Activated CD8-positive, alpha-beta memory T cell treated with anti-CD3 and anti-CD28 coated beads, Interleukin-2, amount 50 U/mL, for 48 hours (primary cell): Measurements from ENCODE around the gene CCDC85C.

Experiments used
- DNase-seq: peaks from one replicate; pipeline ENCODE4 v3.0.0-alpha.2; 2020

CCDC85C gene

GRCh38 chr14:99507860-99508640 lies 96.0 kb downstream of the CCDC85C start:
- peak; percentile 22 for DNase-seq

DNA sequence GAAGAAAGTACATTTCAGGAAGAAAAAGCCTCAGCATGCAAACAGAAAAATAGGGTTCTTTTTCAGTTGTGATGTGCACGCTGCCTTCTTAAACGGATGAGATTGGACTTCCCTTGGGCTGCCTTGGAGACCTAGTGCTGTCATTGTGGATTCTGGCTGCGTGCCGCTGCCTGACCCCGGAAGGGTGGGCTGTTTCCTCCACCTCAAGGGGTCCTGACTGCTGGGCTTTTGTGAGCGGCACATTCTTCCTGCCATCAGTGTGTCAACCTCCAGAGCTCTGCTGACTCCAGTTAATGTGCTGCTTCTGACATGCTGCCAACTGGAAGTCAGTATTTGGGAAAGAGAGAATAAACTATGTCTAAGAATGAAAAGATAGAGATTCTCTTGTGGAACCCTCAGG lies 97.7 kb downstream of the CCDC85C start:
- peak; percentile 34 for DNase-seq

GRCh38 chr14:99505089-99505488 lies 98.9 kb downstream of the CCDC85C start:
- peak; percentile 32 for DNase-seq

- peak; percentile 29 for DNase-seq
Observed at GRCh38 chr14:99503848-99504453, 100.1 kb downstream of the CCDC85C start.

- DNase-seq: peak; percentile 41
Observed at GRCh38 chr14:99502989-99503421, 101.0 kb downstream of the CCDC85C start.

- no peak for DNase-seq
Observed at GRCh38 chr14:99497894-99498293, 106.1 kb downstream of the CCDC85C start.

GRCh38 chr14:99497341-99497740 lies 106.7 kb downstream of the CCDC85C start:
- no peak for DNase-seq

GRCh38 chr14:99484106-99484505 lies 119.9 kb downstream of the CCDC85C start:
- no peak for DNase-seq

DNA sequence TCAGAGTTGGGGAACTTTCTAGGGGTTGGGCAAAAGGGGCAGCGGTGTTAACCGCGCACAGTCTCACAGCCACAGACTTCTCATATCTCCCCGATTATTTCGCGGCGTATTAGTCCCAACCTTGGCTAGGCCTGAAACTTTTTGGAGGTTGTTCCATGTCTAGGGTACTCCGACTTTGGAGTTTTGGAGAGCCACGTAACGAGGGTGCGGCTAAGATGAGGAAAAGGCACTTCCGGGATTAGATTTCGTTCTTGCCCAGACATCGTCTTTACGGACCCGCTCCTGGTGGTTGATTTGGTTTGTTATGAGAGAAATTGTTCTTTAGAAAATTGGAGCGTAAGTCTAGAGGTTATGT lies 122.3 kb downstream of the CCDC85C start:
- no peak for DNase-seq

GRCh38 chr14:99480917-99481744 lies 122.9 kb downstream of the CCDC85C start, which contains the start of gene CCNK:
TSS of gene CCNK (plus strand) at chr14:99481409. CDS start at chr14:99492678, 11,269 bp downstream.
- DNase-seq: peak; percentile 99

- DNase-seq: peak; percentile 72
Observed at GRCh38 chr14:99479906-99480869, 123.8 kb downstream of the CCDC85C start, which contains the start of gene SETD3. TSS of gene SETD3 (minus strand) at chr14:99480859. CDS start at chr14:99465805, 15,054 bp downstream.

DNA sequence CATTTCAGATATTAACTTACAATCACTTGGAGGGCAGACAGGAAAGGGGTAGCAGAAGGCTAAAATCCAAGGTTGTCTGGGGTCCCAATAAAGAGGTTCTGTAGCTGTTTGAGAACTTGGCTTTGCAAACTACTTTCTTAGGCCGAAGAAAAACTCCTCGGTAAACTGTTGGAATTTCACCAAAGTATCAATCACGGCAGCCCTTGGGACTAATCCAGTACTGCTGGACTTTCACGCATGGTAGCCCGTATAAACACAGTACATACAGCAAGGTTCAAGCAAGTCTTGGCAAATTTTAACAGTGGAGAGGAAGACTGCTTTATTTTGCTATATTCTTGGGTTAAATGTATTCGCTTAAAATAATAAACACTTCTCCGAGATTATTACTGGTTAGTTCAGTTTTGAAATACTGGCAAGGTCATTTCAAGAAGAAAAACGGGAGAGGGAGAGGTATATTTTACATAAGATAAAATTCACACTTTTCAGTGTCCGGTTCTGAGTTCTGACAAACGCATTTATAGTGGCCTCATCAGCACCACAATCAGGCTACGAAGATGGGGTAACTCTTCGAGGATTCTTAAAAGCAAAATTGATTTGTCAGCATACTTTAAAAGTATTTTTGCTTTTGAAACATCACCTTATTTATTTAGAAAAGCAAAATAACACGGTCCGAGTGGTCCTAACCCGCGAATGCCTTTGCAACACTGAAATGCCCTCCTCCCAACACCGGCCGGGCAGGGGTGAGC lies 124.7 kb downstream of the CCDC85C start:
- no peak for DNase-seq

DNA sequence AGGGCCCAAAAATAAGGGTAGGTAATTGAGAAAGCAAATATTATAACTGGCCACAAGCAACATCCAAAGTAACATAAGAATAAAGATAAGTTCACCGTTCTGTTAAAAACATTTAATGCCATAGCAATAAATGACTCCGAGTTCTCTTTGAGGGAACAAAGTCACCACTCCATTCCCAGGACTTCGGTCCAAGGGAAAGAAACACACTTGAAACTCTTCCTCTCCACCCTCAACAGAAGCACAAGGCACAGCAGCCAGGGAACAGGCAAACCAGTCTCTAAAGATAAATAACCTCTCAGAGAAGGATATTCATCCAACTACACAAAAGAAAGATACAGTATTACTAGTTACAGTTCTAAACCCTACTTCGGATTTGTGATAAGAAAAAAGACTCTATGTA lies 125.9 kb downstream of the CCDC85C start:
- DNase-seq: no peak

DNA sequence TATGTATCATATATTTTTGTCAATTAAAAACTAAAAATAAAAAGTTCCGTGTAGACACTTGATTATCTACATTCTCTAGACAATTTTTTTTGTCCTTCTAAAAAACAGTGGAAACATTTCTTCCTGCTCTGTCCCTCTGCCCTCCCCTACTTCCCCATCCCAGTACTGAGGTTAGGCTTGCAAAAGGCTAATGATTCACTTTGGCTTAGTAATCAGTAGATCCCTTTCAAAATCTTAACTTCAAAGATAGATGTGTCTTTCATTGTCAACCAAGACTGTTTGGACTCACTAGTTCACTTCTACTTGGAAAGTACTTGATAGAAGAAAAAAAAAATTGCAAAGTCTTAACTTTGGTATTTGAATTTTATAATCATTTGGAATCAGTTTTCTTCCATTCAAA lies 127.1 kb downstream of the CCDC85C start:
- DNase-seq: no peak

- no peak for DNase-seq
Observed at GRCh38 chr14:99475660-99476059, 128.3 kb downstream of the CCDC85C start.

DNA sequence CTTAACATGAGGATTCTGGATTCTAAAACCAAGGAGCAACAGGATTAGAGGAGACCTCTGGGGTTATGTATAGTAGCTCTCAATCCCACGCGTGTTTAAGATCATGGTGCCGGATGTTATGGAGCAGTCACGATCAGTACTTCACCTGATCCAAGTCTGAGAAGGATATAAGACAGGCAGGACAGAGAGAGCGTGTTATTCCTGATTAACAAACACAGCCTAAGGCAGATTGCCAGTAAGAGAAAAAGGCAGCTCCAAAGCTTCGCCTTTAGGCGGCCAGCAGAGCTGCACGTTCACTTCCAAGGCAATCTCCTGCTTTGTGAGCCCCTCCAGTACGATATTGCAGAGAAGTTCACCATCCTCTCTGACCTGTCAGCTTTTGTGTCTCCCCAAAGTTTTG lies 128.8 kb downstream of the CCDC85C start:
- DNase-seq: no peak

- DNase-seq: no peak
Observed at GRCh38 chr14:99473458-99473857, 130.5 kb downstream of the CCDC85C start.

- no peak for DNase-seq
Observed at GRCh38 chr14:99472937-99473336, 131.1 kb downstream of the CCDC85C start.

DNA sequence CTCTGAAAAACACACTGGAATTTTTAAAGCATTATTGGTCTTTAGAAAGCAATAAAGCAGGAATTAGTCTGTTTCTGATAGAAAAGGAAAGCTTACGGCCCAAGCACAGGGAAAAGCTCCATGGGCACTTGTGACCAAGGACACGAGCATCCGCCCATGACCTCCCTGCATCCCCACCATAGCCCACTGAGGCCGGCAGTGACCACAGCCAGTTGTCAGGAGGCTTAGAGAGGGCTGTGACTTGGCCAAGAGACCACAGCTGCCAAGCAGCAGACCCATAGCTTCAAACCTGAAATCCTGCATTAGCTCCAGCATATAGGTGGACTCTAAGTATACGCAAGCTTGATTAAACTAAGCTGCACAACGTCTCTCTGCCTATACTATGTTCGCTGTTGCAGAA lies 132.3 kb downstream of the CCDC85C start:
- DNase-seq: no peak

DNA sequence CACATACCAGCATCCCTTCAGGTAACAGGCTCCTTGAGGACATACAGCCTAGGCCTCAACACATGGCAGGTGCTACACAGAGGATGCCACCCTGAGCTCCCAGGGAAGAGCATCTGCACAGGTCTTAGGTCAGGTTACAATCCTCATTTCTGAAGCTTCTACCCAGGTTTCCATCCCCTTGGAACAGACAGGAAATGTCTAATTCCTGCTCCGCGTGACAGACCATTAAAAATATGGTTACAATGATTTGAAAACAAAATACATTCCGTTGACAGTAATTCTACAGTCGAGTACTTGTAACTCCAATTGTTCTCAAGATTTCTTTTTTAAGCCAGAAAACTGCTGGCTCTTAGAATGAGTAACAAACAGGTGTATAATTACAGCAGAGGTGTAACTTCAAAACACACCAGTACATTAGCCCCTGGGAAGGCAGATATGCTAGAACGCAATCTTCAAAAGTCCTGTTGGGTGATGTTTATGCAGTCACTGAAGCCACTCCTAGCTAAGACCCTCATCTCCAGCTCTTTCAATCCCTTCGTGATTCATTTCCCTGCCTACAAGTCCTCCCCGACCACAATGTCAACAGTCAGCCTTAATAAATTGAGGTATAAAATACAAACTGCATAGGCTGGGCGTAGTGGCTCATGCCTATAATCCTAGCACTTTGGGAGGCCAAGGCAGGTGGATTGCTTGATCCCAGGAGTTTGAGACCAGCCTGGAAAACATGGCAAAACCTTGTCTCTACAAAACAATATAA lies 135.0 kb downstream of the CCDC85C start:
- DNase-seq: no peak

- DNase-seq: no peak
Observed at GRCh38 chr14:99468081-99468480, 135.9 kb downstream of the CCDC85C start.
